ENCODE data around the gene BEND7.
"Not testable (repeated sequence)": the region's sequence is repeated elsewhere in the genome, so short reads cannot be mapped to it uniquely, and the experiment has no call there.

BEND7 gene

DNA sequence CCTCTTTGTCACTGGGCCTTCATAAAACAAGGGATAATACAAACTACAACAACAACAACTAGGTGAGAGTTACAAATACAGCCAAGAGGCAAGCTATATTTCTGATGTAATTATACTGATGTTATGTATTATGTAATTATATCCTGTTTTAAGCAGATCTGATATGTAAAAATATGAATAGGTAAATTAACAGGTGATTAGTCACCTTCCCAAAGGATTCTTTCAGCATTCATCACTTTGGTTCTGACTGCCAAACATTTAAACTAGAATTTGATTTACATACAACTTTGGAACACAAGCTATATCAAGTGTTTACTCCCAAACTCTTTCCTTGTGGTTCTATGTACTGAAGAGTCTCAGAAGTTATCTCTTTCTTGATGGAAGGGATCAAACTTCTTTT is 53.7 kb downstream of the BEND7 start:
- DNase-seq = no peak

DNA sequence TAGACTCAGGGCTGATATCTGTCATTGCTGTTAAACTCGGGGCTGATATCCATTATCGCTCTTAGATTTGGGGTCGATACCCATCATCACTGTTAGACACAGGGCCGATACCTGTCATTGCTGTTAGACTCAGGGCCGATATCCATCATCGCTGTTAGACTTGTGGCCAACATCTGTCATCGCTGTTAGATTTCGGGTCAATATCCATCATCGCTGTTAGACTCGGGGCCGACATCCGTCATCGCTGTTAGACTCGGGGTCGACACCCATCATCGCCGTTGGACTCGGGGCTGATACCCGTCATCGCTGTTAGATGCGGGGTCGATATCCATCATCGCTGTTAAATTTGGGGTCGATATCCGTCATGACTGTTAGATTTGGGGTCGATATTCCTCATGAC is 54.8 kb downstream of the BEND7 start:
- no peak for DNase-seq

DNA sequence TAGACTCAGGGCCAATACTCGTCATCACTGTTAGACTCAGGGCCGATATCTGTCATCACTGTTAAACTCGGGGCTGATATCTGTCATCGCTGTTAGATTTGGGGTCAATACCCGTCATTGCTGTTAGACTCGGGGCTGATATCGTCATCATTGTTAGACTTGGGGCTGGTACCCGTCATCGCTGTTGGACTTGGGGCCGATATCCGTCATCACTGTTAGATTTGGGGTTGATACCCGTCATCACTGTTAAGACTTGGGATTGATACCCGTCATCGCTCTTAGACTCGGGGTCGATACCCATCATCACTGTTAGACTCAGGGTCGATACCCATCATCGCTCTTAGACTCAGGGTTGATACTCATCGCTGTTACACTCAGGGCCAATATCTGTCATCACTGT is 56.5 kb downstream of the BEND7 start:
- no peak for DNase-seq

DNA sequence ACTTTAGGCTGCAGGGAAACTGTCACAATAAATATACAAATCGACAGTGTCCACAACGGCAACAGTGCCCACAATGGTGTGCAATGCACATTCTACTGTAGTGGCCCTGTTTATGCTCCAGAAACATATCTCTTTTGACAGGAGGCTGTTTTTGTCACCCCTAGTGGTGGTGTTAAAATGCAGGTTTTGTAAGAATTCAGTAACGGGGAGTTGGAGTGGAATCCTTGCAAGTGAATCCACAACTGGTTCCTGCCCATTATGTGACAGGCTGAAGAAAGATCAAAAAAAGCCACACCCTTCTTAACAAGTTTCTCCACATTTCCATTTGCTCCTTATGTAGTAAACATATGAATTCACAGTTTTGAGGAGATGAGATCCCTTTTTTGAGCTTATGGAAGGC is 58.5 kb downstream of the BEND7 start:
- DNase-seq = no peak

DNA sequence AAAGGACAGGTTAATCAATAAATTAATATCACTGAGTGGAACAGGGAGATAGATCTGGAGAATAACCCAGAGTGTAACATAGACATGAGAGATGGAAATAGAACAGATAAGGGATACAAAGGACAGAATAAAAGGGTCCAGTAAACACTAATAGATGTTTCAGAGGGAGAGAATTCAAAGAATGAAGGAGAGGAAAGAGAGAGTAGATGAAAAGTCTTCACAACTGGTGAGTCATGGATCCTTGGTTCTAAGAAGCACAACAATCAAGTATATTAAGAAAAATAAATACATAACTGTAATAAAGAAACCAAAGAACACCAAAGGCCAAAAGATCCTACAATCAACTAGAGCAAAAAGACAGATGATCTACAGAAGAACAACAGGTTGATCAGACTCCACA is 66.3 kb downstream of the BEND7 start:
- no peak for DNase-seq

DNA sequence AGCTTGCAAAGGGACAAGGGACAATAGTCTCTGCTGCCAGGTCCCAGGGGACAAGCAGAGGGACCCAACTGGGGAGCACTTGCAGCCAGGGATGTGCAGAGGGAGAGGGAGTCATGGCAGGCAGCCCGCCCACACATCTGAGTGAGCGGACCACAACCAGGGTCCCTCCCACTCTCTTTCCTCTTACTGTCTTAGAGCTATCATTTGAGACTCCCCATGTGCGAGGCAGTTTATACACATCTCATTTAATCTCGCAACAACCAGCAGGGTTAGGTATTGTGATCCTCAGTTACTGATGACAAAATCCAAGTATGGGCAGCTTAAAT is 70.2 kb downstream of the BEND7 start:
- DNase-seq = no peak

DNA sequence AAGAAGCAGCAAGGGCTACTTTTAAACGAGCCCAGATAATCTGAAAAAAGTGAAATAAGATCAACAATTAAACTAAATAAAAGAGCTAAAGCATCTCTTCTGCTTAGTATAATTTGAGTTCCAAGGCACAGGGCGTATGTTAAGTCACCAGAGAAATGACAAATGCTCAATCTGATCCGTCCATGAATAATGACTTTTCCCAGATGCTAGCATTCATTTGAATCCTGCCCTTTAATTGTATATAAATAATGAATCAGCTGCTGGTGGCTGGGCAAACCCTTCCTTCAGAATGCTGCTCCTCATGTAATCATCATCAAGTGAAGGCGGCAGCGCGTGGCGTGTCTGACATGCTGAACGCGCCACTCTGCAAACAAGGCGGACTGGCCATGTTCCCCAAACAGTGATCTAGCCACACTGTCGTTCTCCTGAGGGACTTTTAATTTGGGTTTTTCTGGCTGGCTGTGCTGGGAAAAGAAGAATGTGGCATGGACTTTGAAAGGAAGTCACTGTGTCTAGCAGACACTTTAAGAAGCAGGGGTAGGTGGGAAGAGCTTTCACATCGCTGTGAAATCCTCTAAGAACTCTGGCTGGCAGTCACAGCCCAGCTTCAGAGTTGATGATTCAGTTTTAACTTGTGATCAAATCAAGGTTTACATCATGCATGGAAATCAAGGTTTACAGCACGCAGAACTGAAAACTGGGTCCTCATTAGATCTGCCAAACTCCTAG is 70.7 kb downstream of the BEND7 start:
- DNase-seq = no peak

DNA sequence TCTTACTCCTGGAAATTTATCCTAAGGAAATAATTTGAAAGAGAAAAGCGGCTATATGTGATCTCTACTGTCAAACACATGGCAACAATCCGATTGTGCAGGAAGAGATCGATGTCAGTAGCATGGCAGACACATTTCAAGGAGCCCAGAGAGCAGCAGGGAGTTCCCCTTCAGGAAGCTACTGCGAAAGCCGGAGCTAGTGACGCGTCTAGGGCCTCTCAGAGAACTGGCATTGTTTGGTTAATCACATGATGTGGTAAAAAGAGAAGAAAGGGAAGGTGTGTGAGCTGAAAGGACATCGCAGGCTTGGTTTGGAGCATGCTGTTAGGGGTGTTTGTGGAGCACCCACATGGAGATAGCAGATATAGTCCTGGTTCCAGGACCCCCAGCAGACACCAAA is 74.9 kb downstream of the BEND7 start:
- no peak for DNase-seq

DNA sequence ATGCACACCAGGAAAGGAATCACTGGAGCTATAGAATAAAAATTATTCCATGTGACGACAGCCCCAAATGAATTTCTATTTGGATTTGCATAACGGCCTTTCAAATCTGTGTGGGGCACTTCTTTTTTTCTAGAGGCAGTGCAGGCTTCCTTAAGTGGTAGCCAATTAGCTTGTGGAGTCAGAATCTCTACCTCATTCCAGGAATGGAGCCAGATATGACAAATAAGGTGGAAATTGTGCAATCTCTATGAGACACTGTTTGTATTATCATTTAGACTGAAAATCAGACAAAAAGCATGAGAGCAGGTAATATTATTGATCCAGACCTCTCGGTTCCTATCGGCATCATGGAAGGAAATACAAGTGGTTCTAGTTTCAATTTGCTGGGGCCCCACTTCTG is 78.7 kb downstream of the BEND7 start:
- no peak for DNase-seq

DNA sequence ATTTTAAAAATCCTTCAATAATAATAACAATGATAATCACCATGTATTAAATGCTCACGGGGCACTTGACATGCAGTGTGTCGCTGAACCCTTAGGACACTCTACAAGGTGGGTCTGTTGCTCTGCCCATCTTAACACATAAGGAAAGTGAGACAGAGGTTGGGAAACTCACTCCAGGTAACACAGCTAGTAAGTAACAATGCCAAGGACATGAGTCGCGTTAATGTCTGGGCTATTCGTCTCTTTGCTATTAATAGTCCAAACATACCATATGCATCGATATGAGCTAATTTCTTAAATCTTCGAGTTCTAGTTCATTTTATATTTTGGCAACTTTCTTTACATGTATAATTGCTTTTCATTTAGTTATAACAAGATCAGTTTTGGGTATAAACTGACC is 79.5 kb downstream of the BEND7 start:
- DNase-seq = no peak

DNA sequence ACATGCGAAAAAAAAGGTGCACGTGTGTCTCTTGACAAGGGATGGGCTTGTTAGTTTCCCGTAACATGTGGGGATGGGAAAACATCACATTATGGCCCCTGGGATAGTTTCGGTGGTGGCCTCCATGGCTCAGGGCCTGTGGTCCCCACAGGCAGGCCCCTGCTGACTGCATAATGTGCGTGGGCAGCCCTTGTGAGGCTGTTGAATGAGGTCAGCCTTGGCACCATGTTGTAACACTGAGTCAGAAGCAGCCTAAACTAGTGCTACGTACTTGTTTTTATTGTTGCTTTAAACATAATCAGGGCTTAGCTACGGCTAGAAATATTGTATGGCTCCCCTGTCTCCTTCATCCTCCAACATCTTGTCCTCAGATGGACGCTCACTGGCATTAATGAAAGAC is 80.6 kb downstream of the BEND7 start:
- no peak for DNase-seq

DNA sequence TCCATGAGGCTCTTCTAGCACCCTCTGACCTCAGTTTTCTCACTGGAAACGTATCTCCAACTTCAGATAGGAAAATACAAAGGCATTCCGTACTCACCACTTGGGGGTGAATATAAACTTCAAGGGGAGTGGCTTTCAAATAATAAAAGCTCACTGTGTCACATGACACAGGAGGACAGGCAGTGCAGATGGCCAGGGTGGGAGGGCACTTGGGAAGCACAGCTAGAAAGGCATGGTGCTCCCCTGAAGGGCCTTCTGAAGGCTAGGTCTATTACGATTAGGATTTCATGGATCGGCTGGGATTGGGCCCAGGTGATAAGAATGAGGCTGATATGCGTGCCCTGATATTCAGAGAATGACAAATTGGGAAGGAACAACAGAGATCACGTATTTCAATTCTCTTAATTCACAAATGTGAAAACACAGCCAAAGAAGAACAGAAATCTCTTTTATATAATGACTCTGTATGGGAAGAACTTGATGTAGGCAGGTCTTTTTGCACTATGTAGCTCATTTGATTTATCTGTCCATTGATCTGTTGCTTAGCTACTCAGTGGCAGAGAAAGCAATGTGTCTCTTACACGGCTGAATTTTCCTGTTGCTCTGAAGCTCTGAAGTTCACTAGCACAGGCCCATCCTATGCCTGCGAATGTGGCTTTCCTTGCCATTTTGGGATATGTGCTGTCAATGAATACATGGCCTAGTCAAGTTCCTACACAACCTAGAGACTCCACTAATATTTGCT is 83.0 kb downstream of the BEND7 start:
- DNase-seq = no peak

DNA sequence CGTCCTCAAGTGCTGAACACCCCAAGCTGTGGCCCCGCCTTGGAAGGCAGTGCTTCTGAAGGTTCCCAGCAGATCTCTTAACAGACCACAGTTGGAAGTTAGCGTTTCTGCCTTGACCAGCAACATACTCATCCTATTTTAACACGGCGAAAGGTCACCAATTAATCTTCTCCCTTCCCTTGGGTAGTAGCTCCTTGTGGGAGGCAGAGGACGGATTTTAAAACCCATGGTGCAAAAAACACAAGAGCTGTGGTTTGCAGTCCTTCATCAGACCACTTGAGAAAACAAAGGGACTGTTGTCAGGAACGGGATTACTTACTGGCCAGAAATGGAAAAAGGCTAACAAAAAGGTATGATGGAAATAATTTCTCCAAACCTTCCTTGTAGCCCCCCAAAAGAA is 87.3 kb downstream of the BEND7 start:
- no peak for DNase-seq

DNA sequence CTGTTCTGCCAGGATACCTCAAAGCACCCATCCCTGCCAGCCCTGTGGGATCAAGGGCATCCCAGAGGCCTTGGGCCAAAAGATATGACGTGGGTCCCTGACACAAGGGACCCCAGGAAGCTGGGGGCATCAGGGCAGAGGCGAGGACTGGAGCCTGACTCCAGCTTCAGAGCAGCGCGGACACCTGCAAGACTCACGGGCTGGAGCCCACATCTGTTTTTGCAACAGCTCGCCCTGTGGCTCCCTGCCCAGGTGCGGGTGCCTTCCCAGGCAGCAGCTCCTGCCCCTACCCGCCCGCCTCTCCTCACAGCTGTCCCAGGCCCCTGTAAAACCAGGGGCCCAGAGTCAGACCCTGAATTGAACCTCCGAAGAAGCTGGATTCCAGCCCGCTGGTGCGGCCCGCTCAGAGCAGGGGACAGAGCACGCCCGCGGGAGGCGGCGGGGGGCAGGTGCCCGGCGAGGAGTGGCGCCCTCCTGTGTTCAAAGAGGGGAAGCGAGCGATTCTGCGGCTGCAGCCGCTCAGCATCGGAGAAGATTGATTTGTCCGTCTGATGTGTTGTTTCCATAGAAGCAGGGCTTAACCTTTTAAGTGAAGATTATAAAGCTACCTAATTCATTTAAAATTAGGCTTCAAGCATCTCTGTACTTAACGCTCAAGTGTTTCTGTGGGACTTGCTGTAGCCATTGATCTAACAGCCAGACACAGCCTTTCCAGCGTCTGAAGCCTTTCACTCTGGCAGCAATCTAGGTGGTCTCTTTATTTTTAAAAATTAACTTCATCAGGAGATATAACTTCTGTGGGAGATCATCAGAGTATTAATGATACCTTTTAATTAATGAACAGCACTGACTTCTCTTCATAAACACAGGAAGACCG is 88.4 kb downstream of the BEND7 start:
- peak; percentile 24 for DNase-seq

DNA sequence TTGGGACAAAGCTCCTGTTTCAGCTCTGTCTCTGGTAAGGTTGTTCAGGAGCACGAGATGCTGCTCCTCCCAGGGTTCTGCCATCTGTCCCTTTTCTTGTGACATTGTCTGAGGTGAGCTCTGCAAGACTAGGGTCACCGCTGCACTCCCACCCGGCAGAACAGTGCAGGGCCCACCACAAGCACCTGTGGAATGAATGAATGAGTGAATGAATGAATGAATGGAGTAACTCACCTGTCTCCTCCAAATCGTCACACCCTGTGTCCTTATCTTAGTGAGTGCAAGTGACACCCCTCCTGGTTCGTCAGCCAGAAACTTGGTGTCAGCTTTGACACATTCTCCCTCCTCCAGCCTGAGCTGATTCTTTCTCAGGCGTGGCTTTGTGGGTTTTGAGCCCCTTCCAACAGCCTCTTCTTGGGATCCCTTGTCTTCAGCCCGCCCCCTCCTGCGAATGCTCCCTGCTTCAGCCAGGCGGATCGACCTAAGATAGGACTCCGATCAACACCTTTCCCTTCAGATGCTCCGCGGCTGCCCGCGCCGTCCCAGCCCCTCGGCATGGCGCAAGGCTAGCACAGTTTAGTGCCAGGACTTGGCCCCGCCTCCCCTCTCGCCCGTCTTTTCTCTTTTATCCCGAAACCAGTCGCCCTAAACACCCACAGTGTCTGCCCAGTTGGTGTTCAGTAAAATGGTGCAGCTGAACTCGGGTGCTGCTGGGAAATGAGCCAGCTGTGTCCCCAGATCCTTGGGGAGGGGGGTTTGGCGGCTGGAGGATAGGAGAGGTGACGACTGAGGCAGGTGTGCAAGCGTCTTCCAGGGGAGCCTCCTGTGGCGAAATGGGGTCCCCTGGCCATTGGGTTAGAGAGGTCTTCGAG is 89.3 kb downstream of the BEND7 start:
- DNase-seq = no peak

DNA sequence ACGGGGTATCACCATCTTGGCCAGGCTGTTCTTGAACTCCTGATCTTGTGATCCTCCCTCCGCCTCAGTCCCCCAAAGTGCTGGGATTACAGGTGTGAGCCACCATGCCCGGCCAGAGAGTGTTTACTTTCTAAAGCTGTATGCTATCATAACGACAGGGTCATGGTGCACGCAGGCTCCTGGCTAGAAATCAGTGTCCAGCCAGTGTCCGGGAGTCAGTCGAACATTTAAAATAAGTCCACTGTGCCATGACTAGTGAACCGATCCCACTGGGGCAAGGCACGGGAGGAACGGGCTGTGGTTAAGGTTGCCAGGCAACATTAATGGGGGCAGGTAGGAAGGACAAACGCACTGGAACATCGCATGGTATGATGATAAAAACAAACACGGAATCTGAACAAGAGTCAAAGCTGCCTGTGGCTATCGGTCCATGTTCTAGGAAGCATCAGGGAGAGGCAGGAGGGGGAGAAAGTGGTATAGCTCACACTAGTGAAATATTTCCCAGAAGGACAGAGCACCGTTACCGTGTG is 91.7 kb downstream of the BEND7 start:
- DNase-seq = no peak

DNA sequence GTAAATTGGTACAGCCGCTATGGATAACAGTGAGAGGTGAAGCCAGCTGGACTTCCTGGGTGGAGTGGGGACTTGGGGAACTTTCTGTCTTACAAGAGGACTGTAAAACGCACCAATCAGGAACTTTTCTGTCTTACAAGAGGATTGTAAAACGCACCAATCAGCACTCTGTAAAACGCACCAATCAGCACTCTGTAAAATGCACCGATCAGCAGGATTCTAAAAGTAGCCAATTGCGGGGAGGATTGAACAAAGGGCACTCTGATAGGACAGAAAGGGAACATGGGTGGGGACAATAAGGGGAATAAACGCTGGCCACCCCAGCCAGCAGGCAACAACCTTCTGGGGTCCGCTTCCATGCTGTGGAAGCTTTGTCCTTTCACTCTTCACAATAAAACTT is 100.9 kb downstream of the BEND7 start:
- DNase-seq = not testable (repeated sequence)

DNA sequence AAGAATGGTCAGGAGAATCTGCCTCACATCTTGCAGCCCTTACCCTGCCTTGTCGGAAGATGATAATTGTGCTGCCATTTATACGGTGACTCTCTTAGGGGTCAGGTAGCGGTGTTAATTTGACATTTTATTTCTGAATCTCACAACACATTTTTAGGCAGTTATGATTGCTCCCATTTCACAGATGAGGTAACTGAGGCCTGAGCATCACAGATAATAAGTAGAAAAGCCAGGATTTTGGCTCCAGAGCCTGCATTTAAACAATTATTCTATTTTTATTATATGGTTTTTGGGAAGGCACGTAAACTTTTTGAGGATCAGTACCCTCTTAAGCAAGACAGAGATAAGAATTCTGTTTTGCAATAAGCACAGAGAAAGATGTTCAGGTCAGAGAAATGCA is 103.4 kb downstream of the BEND7 start:
- no peak for DNase-seq

DNA sequence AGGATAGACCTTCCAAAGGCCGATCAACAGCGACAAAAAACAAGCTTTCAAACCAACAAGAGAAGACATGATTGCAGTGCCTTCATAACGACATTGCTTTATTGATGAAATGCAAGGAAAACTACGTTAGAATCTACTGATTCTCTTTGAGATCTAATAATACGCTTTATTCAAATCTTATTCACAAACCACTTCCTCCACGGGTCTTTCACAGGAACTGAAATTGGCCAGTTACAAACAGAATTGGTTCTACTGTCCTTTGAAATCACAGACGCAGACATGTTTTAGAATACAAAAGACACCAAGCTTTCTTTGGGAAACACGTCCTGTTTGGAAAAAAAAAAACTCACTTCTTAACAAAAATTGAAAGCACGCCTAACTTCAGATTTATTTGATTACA is 106.0 kb downstream of the BEND7 start:
- DNase-seq = no peak

DNA sequence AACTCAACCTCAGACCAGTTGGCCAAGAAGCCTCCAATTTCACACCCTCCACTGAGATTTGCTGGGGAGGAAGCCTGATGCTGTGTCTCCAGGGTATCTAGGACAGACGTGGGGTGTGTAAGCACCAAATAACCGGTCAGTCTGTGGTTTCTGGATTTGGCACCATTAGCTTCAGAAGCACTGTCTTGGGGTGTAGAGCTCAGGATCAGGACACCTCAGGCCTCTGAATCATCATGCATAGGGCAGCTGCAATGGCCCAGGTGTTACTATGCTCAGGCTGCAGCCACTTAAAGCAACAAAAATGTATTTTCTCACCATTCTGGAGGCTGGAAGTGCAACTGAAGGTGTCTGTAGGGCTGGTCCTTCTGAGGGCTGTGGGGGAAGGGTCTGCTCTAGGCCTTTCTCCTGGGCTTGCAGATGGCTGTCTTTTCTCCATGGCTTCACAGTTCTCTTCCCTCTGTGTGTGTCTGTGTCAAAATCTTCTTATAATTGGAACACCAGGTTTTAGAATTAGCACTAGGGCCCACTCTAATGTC is 107.4 kb downstream of the BEND7 start:
- DNase-seq = no peak

DNA sequence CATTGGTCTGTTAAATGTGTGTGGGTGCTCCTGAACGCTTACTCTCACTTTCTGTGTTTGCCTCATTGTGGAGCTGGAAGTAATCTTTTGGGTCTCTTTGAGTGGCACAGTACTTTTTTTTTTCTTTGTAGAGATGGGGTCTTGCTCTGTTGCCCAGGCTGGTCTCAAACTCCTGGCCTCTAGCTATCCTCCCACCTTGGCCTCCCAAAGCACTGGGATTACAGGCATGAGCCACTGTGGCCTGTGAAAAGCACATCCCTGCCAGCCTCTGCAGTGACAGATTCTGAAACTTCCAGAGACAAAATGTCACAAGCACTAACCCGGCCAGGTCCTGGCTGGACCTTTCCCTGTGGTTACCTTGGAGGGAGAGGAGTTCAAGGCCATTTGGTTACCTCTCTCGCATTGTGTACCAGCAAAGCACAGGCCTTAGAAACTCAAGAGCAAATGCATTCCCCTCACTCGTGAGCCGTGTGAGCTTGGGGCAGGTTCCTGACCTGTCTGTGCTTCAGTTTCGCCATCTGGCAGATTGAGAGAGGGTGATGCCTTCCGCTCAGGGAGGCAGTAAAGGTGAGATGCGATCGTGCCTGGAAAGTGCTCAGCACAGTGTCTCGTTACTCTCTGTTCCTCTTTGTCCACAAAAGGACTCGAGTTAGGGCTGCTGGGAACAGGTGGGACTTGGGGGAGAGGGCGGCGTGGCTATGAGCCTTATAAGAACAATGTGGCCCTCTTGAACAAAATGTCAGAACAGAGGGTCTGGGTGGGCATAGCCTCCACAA is 108.1 kb downstream of the BEND7 start:
- no peak for DNase-seq

All from SHP77 treated with DMSO at 0.1 percent for 48 hours (cell line).